GM23338 (cell line): Measurements from ENCODE around the gene TNNI2. TPM values are rescaled to one million over a fixed set of nuclear protein-coding genes. Genes with fewer than 3 reads are reported as not detected.

Experiments
- ATAC-seq: fragments of 200-7000 bp; cut with Tn5 transposase; 3 replicates; pipeline ENCODE4 v1.9.1; 2020
- DNase-seq: peaks from one replicate; pipeline ENCODE4 v3.0.0-alpha.2; 2015; ENCODE audit warnings: low spot score
- H2AFZ ChIP-seq: fragments of 200-600 bp; sonication (generic); 2 replicates; pipeline ENCODE4 v1.8.0; 2016; ENCODE audit warnings: antibody characterized with exemption, mild to moderate bottlenecking, moderate library complexity
- H3F3A ChIP-seq: fragments of 200-600 bp; sonication (generic); replicated peaks from 2 replicates; pipeline ENCODE4 v1.8.0; 2017; ENCODE audit warnings: antibody characterized with exemption, mixed run types, low read depth
- H3K27ac ChIP-seq: fragments of 200-600 bp; sonication (generic); 2 replicates; pipeline ENCODE4 v1.6.1; 2016; ENCODE audit warnings: low read depth
- H3K27me3 ChIP-seq: fragments of 200-600 bp; sonication (generic); 2 replicates; pipeline ENCODE4 v1.8.0; 2016; ENCODE audit warnings: mild to moderate bottlenecking, mixed run types, moderate library complexity; ENCODE audit not compliant: insufficient read depth
- H3K36me3 ChIP-seq: fragments of 200-600 bp; sonication (generic); 2 replicates; pipeline ENCODE4 v1.8.0; 2016; ENCODE audit warnings: mild to moderate bottlenecking; ENCODE audit not compliant: insufficient read depth
- H3K4me1 ChIP-seq: fragments of 200-600 bp; sonication (generic); 2 replicates; pipeline ENCODE4 v1.8.0; 2016; ENCODE audit warnings: mild to moderate bottlenecking, moderate library complexity; ENCODE audit not compliant: insufficient read depth
- H3K4me2 ChIP-seq: fragments of 200-600 bp; sonication (generic); 2 replicates; pipeline ENCODE4 v1.7.1; 2017; ENCODE audit warnings: mixed run types
- H3K4me3 ChIP-seq: fragments of 200-600 bp; sonication (generic); 2 replicates; pipeline ENCODE4 v1.6.1; 2016; ENCODE audit warnings: mixed run types
- H3K79me2 ChIP-seq: fragments of 200-600 bp; sonication (generic); replicated peaks from 2 replicates; pipeline ENCODE4 v1.8.0; 2017; ENCODE audit warnings: mild to moderate bottlenecking; ENCODE audit not compliant: insufficient read depth
- H3K9me2 ChIP-seq: fragments of 200-600 bp; sonication (generic); 2 replicates; pipeline ENCODE4 v1.8.0; 2017; ENCODE audit not compliant: insufficient read depth
- H4K20me1 ChIP-seq: fragments of 200-600 bp; sonication (generic); replicated peaks from 2 replicates; pipeline ENCODE4 v1.8.0; 2017; ENCODE audit warnings: mild to moderate bottlenecking; ENCODE audit not compliant: insufficient read depth
- H3K27ac Mint-ChIP-seq: 2 replicates; pipeline ENCODE4 v1.8.0; 2020; ENCODE audit warnings: inconsistent platforms, mild to moderate bottlenecking, moderate library complexity, mixed read lengths
- H3K27me3 Mint-ChIP-seq: 3 replicates; pipeline ENCODE4 v1.8.0; 2022; ENCODE audit warnings: low read depth, mild to moderate bottlenecking, moderate library complexity, mixed read lengths, inconsistent platforms; ENCODE audit not compliant: insufficient read depth, poor library complexity
- H3K36me3 Mint-ChIP-seq: 3 replicates; pipeline ENCODE4 v1.8.0; 2021; ENCODE audit warnings: low read depth, mild to moderate bottlenecking, inconsistent platforms, moderate library complexity, mixed read lengths
- H3K4me1 Mint-ChIP-seq: 3 replicates; pipeline ENCODE4 v1.8.0; 2020; ENCODE audit warnings: mild to moderate bottlenecking, inconsistent platforms, mixed read lengths
- H3K4me3 Mint-ChIP-seq: 3 replicates; pipeline ENCODE4 v1.8.0; 2021; ENCODE audit warnings: moderate library complexity, mild to moderate bottlenecking, inconsistent platforms, mixed read lengths
- H3K9me3 Mint-ChIP-seq: 3 replicates; pipeline ENCODE4 v1.8.0; 2020; ENCODE audit warnings: moderate library complexity, mild to moderate bottlenecking, inconsistent platforms, mixed read lengths
- CTCF ChIP-seq, 2 experiments: fragments of 200-600 bp in 1 of 2; sonication (generic) in 1 of 2; conservative IDR thresholded peaks; 2 replicates each; pipeline versions ENCODE4 v1.5.1 to v1.6.1; 2016 to 2017; ENCODE audit warnings: antibody characterized with exemption in 2 of 2, low read depth in 2 of 2, mild to moderate bottlenecking in 2 of 2, moderate library complexity in 1 of 2
- ZNF462 ChIP-seq: fragments of 250-450 bp; sonication (Bioruptor Pico); IDR thresholded peaks from 2 replicates; pipeline ENCODE4 v1.5.0; 2020; ENCODE audit warnings: mild to moderate bottlenecking, moderate library complexity
- polyA plus RNA-seq: library from polyadenylated mRNA; unstranded; fragments of >200 nt; fragmentation: Nextera tagmentation; extraction: Ambion mirVana; gene quantifications from 2 replicates; pipeline ENCODE4 v1.2.1, GENCODE V29; 2016
- total RNA-seq: library from RNA; depleted of rRNA; stranded (reverse); fragments of >200 nt; shearing (Covaris generic); gene quantifications from 2 replicates; pipeline ENCODE4 v1.2.3, GENCODE V29; 2014

Gene TNNI2
- total and polyA plus RNA-seq, 2 experiments from 2014 or later, result not detected

GRCh38 chr11:1837171-1838076, 1.4 kb upstream of the TNNI2 start:
- no peak for TF ChIP-seq ZNF462 (CRISPR knock-in tag)
- TF ChIP-seq CTCF (conservative IDR thresholded peaks at IDR 0.05; ENCODE audit: low read depth in 2 of 2), result peak; percentile 60 to 91
- 0 out of 3 replicates have a peak, but pooled peaks cover 2% of the 10 kb centered on the region for H3K4me1 Mint-ChIP-seq
- H3K27me3 Mint-ChIP-seq, result peaks cover 4% of the 10 kb centered on the region
- Histone ChIP-seq H4K20me1 (no peaks in the 10 kb centered on the region), H3K4me1 (no peaks in the 10 kb centered on the region; the same call in 1 of the 2 replicates), H3K36me3 (no peaks in the 10 kb centered on the region), H3F3A (no peaks in the 10 kb centered on the region), H3K27ac (no peak overlapping the region), H3K79me2 (no peaks in the 10 kb centered on the region), H3K9me2 (no peaks in the 10 kb centered on the region), H3K4me3 (no peak overlapping the region), H3K27me3 (no peaks in the 10 kb centered on the region), H3K4me2 (no peak overlapping the region), H2AFZ (peak overlapping the region; percentile 76)
- DNase-seq, result peak; percentile 88
- H3K36me3 Mint-ChIP-seq, result no peaks in the 10 kb centered on the region
- no peak overlapping the region for H3K4me3 Mint-ChIP-seq
- H3K9me3 Mint-ChIP-seq, result no peaks in the 10 kb centered on the region
- peak; percentile 89 for ATAC-seq
- no peak overlapping the region for H3K27ac Mint-ChIP-seq
